ENCODE data around the gene TFF3.

- TF ChIP-seq CTCF (IDR thresholded peaks at IDR 0.05) (no peak), POLR2A (IDR thresholded peaks at IDR 0.05) (no peak)
Observed at GRCh38 chr21:42298657-42299056, 16.6 kb downstream of the TFF3 start.

Measured in lower leg skin (tissue), 3 donors.